Liver (tissue), 9 donors: Measurements from ENCODE around the gene PLK1. TPM values are rescaled to one million over a fixed set of nuclear protein-coding genes. Genes with fewer than 3 reads are reported as not detected.

Experiments
- DNase-seq: peaks from one replicate; pipeline ENCODE4 v3.0.0-alpha.2; 2017; ENCODE audit warnings: low spot score
- H3K27ac ChIP-seq, 2 donors: one replicate each; pipeline ENCODE4 v1.7.0; 2013; ENCODE audit warnings: inconsistent platforms in 2 of 2, low read length in 2 of 2, control low read depth in 1 of 2, low read depth in 1 of 2, mild to moderate bottlenecking in 1 of 2
- H3K27me3 ChIP-seq, 4 donors: one replicate each; pipeline versions ENCODE4 v1.6.1 to v1.7.0; 2013; ENCODE audit warnings: low read length in 3 of 4, inconsistent platforms in 1 of 4, mild to moderate bottlenecking in 1 of 4, moderate library complexity in 1 of 4; ENCODE audit not compliant: control insufficient read depth in 4 of 4, insufficient read depth in 4 of 4
- H3K36me3 ChIP-seq, 4 donors: one replicate each; pipeline versions ENCODE4 v1.6.1 to v1.7.0; 2013; ENCODE audit warnings: low read length in 3 of 4, mild to moderate bottlenecking in 3 of 4, low read depth in 1 of 4, moderate library complexity in 1 of 4; ENCODE audit not compliant: control insufficient read depth in 4 of 4, insufficient read depth in 3 of 4
- H3K4me1 ChIP-seq, 4 donors: one replicate each; pipeline versions ENCODE4 v1.6.1 to v1.7.0; 2013; ENCODE audit warnings: low read length in 3 of 4, mild to moderate bottlenecking in 3 of 4, moderate library complexity in 1 of 4; ENCODE audit not compliant: control insufficient read depth in 4 of 4, insufficient read depth in 4 of 4
- H3K4me3 ChIP-seq, 3 donors: one replicate each; pipeline versions ENCODE4 v1.6.1 to v1.7.0; 2013; ENCODE audit warnings: low read length in 3 of 3, control low read depth in 1 of 3, low read depth in 1 of 3, mild to moderate bottlenecking in 1 of 3
- H3K9ac ChIP-seq, 2 donors: one replicate each; pipeline ENCODE4 v1.7.0; 2013; ENCODE audit warnings: low read length in 2 of 2, mild to moderate bottlenecking in 2 of 2, moderate library complexity in 2 of 2, control low read depth in 1 of 2, low read depth in 1 of 2
- H3K9me3 ChIP-seq, 4 donors: one replicate each; pipeline versions ENCODE4 v1.6.1 to v1.7.0; 2013; ENCODE audit warnings: low read length in 3 of 4; ENCODE audit not compliant: control insufficient read depth in 4 of 4
- ATF3 ChIP-seq: IDR thresholded peaks from 2 replicates; pipeline ENCODE4 v1.6.1; 2016; ENCODE audit warnings: antibody characterized with exemption
- FOXA1 ChIP-seq: IDR thresholded peaks from 2 replicates; pipeline ENCODE4 v1.6.1; 2016; ENCODE audit warnings: antibody characterized with exemption
- FOXA2 ChIP-seq: IDR thresholded peaks from 2 replicates; pipeline ENCODE4 v1.6.1; 2016; ENCODE audit warnings: antibody characterized with exemption
- GABPA ChIP-seq, 2 donors: IDR thresholded peaks in 1 of 2; conservative IDR thresholded peaks in 1 of 2; 2 replicates each; pipeline ENCODE4 v1.6.1; 2016; ENCODE audit warnings: antibody characterized with exemption in 2 of 2, mild to moderate bottlenecking in 1 of 2, moderate library complexity in 1 of 2
- HNF4A ChIP-seq, 2 donors: conservative IDR thresholded peaks; 2 replicates each; pipeline ENCODE4 v1.6.1; 2016; ENCODE audit warnings: antibody characterized with exemption in 2 of 2, mild to moderate bottlenecking in 2 of 2
- HNF4G ChIP-seq: IDR thresholded peaks from 2 replicates; pipeline ENCODE4 v1.6.1; 2016; ENCODE audit warnings: antibody characterized with exemption
- JUND ChIP-seq, 2 donors: IDR thresholded peaks; 2 replicates each; pipeline ENCODE4 v1.6.1; 2016; ENCODE audit warnings: antibody characterized with exemption in 2 of 2
- RAD21 ChIP-seq, 2 donors: IDR thresholded peaks; 2 replicates each; pipeline ENCODE4 v1.6.1; 2016; ENCODE audit warnings: antibody characterized with exemption in 2 of 2, mild to moderate bottlenecking in 2 of 2
- REST ChIP-seq: IDR thresholded peaks from 2 replicates; pipeline ENCODE4 v1.6.1; 2016; ENCODE audit warnings: antibody characterized with exemption, mild to moderate bottlenecking
- RXRA ChIP-seq, 2 donors: IDR thresholded peaks; 2 replicates each; pipeline ENCODE4 v1.6.1; 2017 to 2018; ENCODE audit warnings: antibody characterized with exemption in 2 of 2, mild to moderate bottlenecking in 1 of 2
- SP1 ChIP-seq: IDR thresholded peaks from 2 replicates; pipeline ENCODE4 v1.6.1; 2018; ENCODE audit warnings: antibody characterized with exemption, mild to moderate bottlenecking
- YY1 ChIP-seq: IDR thresholded peaks from 2 replicates; pipeline ENCODE4 v1.6.1; 2016; ENCODE audit warnings: antibody characterized with exemption, mild to moderate bottlenecking
- WGBS: extraction: QIAGEN DNeasy Blood & Tissue Kit; methylation state at CpG from one replicate; pipeline ENCODE4 v1.1.7; 2013; 5-methylcytosine and 5-hydroxymethylcytosine counted together
- polyA plus RNA-seq, 2 donors: library from polyadenylated mRNA; stranded (reverse) in 1 of 2; unstranded in 1 of 2; fragments of 200-250 nt in 1 of 2; fragments of >200 nt in 1 of 2; fragmentation: Nextera tagmentation in 1 of 2; extraction: Ambion mirVana in 1 of 2; gene quantifications; one replicate each; pipeline versions ENCODE4 v1.2.1 to v1.2.3, GENCODE V29; 2013 to 2015
- total RNA-seq, 2 donors: library from RNA; depleted of rRNA; stranded (reverse); fragments of >200 nt; gene quantifications; one replicate each; pipeline ENCODE4 v1.2.3, GENCODE V29; 2014
- TF ChIP-seq, protein P1 (sequence below): fragments of 150-350 bp; IDR thresholded peaks from 2 replicates; pipeline ENCODE4 v1.5.1; 2017; ENCODE audit warnings: improper control_type of control experiment, low read depth, low read length; ENCODE audit not compliant: missing input control
- TF ChIP-seq, protein P2 (sequence below): IDR thresholded peaks from 2 replicates; pipeline ENCODE4 v1.6.1; 2016; ENCODE audit warnings: antibody characterized with exemption
- TF ChIP-seq, protein P3 (sequence below): IDR thresholded peaks from 2 replicates; pipeline ENCODE4 v1.6.1; 2016; ENCODE audit warnings: antibody characterized with exemption
- donor health status: healthy.
- donor health status: healthy.
- donor health status: healthy.
- donor health status: healthy.
- donor health status: healthy.

Gene PLK1
- total and polyA plus RNA-seq, 4 donors = 0.33 to 30.3 (median 2.3) TPM

- Histone ChIP-seq H3K9ac (no peak overlapping the region), H3K4me3 (no peak overlapping the region), H3K9me3 (no peaks in the 10 kb centered on the region), H3K27ac (no peak overlapping the region), H3K36me3 (peaks cover 11 to 60% (median 37%) of the 10 kb centered on the region in 4 donors), H3K27me3 (no peaks in the 10 kb centered on the region), H3K4me1 (no peaks in the 10 kb centered on the region)
- WGBS = 98% methylated on average over 4 of the region's 4 CpGs
- TF ChIP-seq, protein P1, sequence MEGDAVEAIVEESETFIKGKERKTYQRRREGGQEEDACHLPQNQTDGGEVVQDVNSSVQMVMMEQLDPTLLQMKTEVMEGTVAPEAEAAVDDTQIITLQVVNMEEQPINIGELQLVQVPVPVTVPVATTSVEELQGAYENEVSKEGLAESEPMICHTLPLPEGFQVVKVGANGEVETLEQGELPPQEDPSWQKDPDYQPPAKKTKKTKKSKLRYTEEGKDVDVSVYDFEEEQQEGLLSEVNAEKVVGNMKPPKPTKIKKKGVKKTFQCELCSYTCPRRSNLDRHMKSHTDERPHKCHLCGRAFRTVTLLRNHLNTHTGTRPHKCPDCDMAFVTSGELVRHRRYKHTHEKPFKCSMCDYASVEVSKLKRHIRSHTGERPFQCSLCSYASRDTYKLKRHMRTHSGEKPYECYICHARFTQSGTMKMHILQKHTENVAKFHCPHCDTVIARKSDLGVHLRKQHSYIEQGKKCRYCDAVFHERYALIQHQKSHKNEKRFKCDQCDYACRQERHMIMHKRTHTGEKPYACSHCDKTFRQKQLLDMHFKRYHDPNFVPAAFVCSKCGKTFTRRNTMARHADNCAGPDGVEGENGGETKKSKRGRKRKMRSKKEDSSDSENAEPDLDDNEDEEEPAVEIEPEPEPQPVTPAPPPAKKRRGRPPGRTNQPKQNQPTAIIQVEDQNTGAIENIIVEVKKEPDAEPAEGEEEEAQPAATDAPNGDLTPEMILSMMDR = no peak
- TF ChIP-seq HNF4G (no peak), HNF4A (conservative IDR thresholded peaks at IDR 0.05) (no peak), SP1 (no peak), JUND (IDR thresholded peaks at IDR 0.05) (no peak), YY1 (no peak), FOXA2 (no peak), RAD21 (IDR thresholded peaks at IDR 0.05) (no peak), REST (no peak), RXRA (IDR thresholded peaks at IDR 0.05) (no peak)
- TF ChIP-seq, protein P2, sequence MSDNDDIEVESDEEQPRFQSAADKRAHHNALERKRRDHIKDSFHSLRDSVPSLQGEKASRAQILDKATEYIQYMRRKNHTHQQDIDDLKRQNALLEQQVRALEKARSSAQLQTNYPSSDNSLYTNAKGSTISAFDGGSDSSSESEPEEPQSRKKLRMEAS = no peak
- DNase-seq = no peak
Measured at GRCh38 chr16:23670137-23670776, 8.4 kb upstream of the PLK1 start.

- Histone ChIP-seq H3K4me3 (no peak overlapping the region), H3K4me1 (peaks cover 0 to 11% (median 10%) of the 10 kb centered on the region in 4 donors), H3K27ac (no peak overlapping the region), H3K9me3 (no peaks in the 10 kb centered on the region), H3K36me3 (peaks cover 3 to 23% (median 4%) of the 10 kb centered on the region in 4 donors), H3K9ac (no peak overlapping the region), H3K27me3 (no peaks in the 10 kb centered on the region)
- 73% methylated on average over 8 of the region's 8 CpGs for WGBS
- TF ChIP-seq YY1 = no peak
- TF ChIP-seq FOXA2 = no peak
- TF ChIP-seq, protein P3, sequence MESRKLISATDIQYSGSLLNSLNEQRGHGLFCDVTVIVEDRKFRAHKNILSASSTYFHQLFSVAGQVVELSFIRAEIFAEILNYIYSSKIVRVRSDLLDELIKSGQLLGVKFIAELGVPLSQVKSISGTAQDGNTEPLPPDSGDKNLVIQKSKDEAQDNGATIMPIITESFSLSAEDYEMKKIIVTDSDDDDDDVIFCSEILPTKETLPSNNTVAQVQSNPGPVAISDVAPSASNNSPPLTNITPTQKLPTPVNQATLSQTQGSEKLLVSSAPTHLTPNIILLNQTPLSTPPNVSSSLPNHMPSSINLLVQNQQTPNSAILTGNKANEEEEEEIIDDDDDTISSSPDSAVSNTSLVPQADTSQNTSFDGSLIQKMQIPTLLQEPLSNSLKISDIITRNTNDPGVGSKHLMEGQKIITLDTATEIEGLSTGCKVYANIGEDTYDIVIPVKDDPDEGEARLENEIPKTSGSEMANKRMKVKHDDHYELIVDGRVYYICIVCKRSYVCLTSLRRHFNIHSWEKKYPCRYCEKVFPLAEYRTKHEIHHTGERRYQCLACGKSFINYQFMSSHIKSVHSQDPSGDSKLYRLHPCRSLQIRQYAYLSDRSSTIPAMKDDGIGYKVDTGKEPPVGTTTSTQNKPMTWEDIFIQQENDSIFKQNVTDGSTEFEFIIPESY = no peak
- no peak for TF ChIP-seq GABPA (IDR thresholded peaks at IDR 0.05 in 1 of 2, conservative IDR thresholded peaks at IDR 0.05 in 1 of 2)
- no peak for TF ChIP-seq SP1
- no peak for TF ChIP-seq FOXA1
- no peak for TF ChIP-seq RAD21 (IDR thresholded peaks at IDR 0.05)
- no peak for TF ChIP-seq HNF4A (conservative IDR thresholded peaks at IDR 0.05)
- TF ChIP-seq REST = no peak
- no peak for TF ChIP-seq ATF3
- TF ChIP-seq, protein P2 = no peak
- DNase-seq = no peak
Measured at GRCh38 chr16:23673971-23674614, 4.6 kb upstream of the PLK1 start.
